Middle frontal gyrus (tissue), 1 donor: Measurements from ENCODE around the gene C1orf50.
"Not testable (repeated sequence)": the region's sequence is repeated elsewhere in the genome, so short reads cannot be mapped to it uniquely, and the experiment has no call there.

Source experiments
- DNase-seq: peaks from one replicate; pipeline ENCODE4 v3.0.0-alpha.2; 2015; ENCODE audit warnings: low spot score; ENCODE audit errors: extremely low spot score

C1orf50 gene

GRCh38 chr1:42797979-42798378, 30.9 kb downstream of the C1orf50 start:
- no peak for DNase-seq

- DNase-seq: no peak
Measured at GRCh38 chr1:42801832-42802473, 34.9 kb downstream of the C1orf50 start.

DNA sequence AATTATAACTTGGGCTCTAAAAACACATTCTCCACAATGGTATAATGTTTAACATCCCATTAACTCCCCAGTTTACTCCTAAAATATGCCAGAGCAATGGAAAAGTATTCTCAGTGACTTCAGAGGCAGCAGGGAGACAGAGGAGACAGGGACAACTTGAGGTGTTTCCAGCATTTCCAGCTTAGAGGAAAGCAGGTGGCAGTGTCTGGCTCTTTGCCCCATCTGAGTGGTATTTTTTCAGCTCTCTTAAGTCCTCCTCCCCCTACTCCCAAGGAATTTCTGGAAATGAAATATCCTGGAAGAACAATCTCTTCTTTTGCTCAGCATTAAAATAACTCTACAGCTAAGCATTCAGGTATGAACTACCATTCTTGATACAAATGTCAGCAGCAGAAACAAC, 39.1 kb downstream of the C1orf50 start:
- no peak for DNase-seq

- no peak for DNase-seq
Measured at GRCh38 chr1:42806593-42806992, 39.5 kb downstream of the C1orf50 start.

GRCh38 chr1:42807056-42807668, 40.1 kb downstream of the C1orf50 start:
- DNase-seq: no peak

- DNase-seq: not testable (repeated sequence)
Measured at GRCh38 chr1:42814815-42815214, 47.8 kb downstream of the C1orf50 start.

- DNase-seq: no peak
Measured at GRCh38 chr1:42815941-42816584, 49.0 kb downstream of the C1orf50 start.

DNA sequence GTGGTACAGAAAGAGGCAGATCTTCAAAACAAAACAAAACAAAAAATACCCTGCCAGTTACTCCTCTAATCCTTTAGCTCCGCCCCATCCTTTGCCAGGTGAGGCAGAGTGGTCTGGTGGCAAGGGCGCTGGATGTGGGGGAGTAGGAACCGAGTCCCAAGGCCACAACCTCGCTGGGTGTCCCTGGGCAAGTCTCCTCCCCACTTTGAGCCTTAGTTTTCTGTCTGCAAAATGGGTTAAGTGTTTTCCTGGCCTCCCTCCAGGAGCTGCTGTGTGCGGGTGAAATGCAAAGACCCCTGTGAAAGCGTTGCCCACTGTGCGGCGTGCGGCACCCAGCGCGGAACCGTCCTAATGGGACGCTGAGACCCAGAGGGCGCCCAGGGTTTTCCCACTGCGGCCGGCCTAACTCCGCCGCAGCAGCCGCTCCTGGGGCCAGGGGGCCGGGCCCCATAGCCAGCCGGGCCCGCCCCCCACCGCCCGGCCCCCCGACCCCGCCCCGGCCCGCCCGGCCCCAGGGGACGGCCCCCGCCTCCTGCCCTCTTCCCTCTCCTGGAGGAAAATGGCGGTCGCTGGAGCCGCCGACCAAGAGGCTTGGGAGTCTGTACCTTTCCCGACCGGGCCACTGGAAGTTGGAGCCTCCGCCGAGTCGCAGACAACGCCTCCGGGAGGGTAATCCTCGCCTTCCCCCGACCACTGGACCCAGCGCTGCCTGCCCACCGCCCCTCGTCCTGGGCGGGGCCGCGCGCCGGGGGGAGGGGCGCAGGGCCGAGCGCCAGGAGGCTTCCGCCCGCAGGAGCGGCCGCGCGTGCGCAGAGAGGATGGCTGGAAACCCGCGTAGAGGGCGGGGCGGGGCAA, 49.8 kb downstream of the C1orf50 start, which contains the start of the genes ERMAP and SVBP:
Gene ERMAP, plus strand, starts transcription at position 538 of the 855 bp plus-strand sequence. CDS start 13,327 bp downstream, outside the sequence.
Gene SVBP, minus strand, starts transcription at position 813 of the 855 bp plus-strand sequence. CDS start 853 bp downstream, outside the sequence.
- peak; percentile 76 for DNase-seq

DNA sequence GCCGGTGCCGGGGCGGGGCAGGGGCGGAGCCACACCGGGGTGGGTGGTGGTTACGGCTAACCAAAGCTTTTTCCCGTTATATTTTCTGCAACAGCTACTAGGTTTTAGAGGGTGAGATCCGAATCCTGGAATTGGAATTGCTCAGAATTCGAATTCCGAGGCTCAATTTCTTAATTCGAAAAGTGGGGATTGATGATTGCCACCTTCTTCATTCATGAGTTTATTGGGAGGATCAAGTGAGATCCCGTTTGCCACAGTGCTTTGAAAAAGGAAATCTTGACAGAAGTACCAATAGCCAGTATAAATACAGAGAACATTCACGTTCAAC, 50.4 kb downstream of the C1orf50 start:
- DNase-seq: no peak

- DNase-seq: no peak
Measured at GRCh38 chr1:42817976-42818375, 50.9 kb downstream of the C1orf50 start.

- DNase-seq: no peak
Measured at GRCh38 chr1:42820813-42821212, 53.8 kb downstream of the C1orf50 start.

DNA sequence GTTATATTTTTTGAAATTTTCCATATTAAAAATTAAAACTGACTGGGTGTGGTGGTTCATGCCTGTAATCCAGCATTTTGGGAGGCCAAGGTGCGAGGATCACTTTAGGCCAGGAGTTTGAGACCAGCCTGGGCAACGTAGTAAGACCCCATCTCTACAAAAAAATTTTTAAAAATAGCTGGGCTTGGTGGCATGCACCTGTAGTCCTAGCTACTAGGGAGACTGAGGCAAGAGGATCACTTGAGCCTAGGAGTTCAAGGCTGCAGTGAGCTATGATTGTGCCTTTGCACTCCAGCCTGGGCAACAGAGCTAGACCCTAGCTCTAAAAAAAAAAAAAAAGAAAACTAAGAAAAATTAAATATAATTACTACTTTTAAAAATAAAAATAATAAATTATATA, 54.6 kb downstream of the C1orf50 start:
- no peak for DNase-seq

DNA sequence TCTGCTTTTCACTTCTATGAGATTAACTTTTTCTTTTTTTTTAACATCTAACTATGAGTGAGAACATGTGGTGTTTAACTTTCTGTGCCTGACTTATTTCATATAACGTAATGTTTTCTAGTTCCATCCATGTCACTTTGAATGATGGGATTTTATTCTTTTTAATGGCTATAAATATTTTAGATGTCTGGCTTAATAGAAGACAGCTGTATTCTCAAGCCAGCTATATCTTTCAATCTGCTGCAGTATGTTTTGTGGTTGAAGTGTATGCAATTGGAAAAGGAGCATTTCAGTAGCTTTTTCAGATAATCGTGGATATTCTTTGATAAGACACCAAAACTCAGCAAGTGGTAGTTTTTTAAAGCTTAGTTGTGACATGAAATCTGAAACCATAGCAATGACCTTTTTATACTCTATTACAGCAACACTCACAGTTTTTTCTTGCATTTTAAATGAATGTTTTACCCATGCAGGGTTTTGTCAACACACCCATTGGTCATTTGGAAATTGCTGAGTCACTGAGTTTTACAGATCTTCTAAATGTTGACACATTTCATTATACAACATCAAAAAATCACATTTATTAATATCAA, 55.8 kb downstream of the C1orf50 start:
- no peak for DNase-seq

DNA sequence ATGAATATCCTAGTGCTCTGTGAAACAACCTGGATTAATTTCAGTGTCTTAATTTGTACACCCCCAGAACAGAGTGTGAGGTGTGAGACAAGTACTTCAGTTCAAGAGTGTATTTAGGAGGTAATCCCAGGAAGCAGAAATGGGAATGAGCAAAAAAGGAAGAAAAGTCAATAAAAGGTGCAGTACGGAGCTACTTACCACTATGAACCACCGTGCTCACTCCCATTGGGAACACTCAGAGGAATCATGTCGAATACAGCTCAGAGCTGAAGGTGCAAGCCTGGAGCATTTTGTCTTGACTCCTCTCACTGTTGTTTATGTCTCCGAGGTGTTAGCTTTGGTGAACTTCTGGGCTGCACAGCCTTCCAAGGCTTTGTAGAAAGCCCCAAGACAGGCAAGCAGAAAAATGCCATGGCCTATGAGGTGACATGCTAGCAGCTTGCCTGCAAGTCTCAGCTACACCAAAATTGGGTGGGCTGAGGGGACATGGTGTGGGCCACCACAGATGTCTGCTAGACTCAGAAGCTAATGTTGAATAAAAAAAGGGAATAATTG, 57.5 kb downstream of the C1orf50 start:
- no peak for DNase-seq

DNA sequence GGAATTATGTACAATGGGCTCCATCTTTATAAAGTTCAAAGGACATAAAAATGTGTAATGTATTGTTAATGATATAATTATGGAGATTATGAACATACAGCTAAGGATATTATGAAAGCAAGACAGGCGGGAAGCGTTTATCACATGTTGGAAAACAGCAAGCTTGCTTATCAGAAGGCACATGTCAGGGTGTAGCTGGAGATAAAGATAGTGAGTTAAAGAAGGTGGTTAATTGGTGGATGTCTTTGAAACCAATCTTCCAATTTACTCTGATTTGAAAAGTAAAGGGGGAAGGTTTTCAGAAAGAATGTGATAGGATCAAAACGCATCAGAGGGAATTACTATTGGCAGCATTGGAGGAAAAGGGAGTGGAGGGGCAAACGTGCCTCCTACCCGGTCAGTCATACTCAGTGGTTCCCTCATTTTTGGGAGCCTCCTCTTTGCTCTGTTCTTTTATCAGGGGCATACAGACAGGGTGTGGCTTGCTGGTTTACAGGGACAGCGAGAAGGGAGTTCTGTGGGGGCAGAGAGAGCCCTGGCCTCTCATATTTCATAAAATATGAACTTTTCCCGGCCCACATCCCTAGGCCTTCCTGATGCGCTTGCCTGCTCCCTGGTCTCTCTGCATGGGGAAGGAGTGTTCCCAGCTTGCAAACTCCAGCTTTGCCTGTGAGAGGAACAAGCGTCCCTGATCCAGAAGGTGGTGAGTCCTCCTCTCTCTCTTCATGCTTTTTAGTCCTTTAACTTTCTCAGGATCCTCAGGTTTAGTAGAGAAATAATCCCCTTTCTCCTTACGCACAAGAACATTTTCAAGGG, 58.2 kb downstream of the C1orf50 start:
- no peak for DNase-seq
